HEK293 (cell line): Measurements from ENCODE around the gene RBMS3.

Experiments
- CTCF ChIA-PET: fragments of 350-600 bp; formaldehyde crosslinking; extraction: SDS; loops from one replicate; lab custom pipeline; 2021; ENCODE audit warnings: antibody characterized with exemption; lab: Yijun Ruan, JAX
- POLR2A ChIA-PET: fragments of 300-600 bp; formaldehyde crosslinking; extraction: SDS; loops from one replicate; lab custom pipeline; 2020; ENCODE audit warnings: antibody characterized with exemption, inconsistent platforms; lab: Yijun Ruan, JAX
- H3K27ac ChIP-seq: fragments of 200-500 bp; sonication (Bioruptor generic); 2 replicates; pipeline ENCODE4 v1.5.1; 2014; ENCODE audit warnings: low read depth, low read length, control low read depth, inconsistent platforms; ENCODE audit errors: extremely low read depth
- H3K36me3 ChIP-seq, 2 experiments: fragments of 200-500 bp in 1 of 2; sonication (Bioruptor generic) in 1 of 2; 1 replicate in 1 of 2; 2 replicates in 1 of 2; pipeline ENCODE4 v1.5.1; 2014 to 2017; ENCODE audit warnings: inconsistent platforms in 2 of 2, low read length in 2 of 2; ENCODE audit not compliant: control insufficient read depth in 2 of 2, insufficient read depth in 1 of 2
- H3K4me1 ChIP-seq: fragments of 200-500 bp; sonication (Bioruptor generic); 2 replicates; pipeline ENCODE4 v1.5.1; 2014; ENCODE audit warnings: mild to moderate bottlenecking, low read length, inconsistent platforms; ENCODE audit not compliant: control insufficient read depth, insufficient read depth
- H3K4me3 ChIP-seq: 2 replicates; pipeline ENCODE4 v1.5.1; 2011; ENCODE audit warnings: low read depth, mild to moderate bottlenecking, control low read depth, low read length, moderate library complexity
- H3K9me3 ChIP-seq: fragments of 200-500 bp; sonication (Bioruptor generic); 2 replicates; pipeline ENCODE4 v1.5.1; 2014; ENCODE audit warnings: low read depth, low read length, inconsistent platforms; ENCODE audit not compliant: control insufficient read depth, insufficient read depth
- GLI4 ChIP-seq: fragments of 450-650 bp; formaldehyde crosslinking; IDR thresholded peaks from 2 replicates; pipeline ENCODE4 v1.5.1; 2016; ENCODE audit warnings: missing biosample characterization, missing genetic modification characterization
- HOXA7 ChIP-seq: sonication (generic); formaldehyde crosslinking; IDR thresholded peaks from 2 replicates; pipeline ENCODE4 v1.8.1; 2022; ENCODE audit warnings: missing genetic modification reagents, borderline replicate concordance
- KLF10 ChIP-seq: fragments of 450-650 bp; IDR thresholded peaks from 2 replicates; pipeline ENCODE4 v1.5.1; 2018; ENCODE audit warnings: missing biosample characterization, mild to moderate bottlenecking, missing genetic modification characterization
- PBX3 ChIP-seq: sonication (generic); formaldehyde crosslinking; IDR thresholded peaks from 2 replicates; pipeline ENCODE4 v1.8.1; 2022; ENCODE audit warnings: mild to moderate bottlenecking, moderate library complexity, missing genetic modification reagents
- PRDM10 ChIP-seq: fragments of 450-650 bp; formaldehyde crosslinking; IDR thresholded peaks from 2 replicates; pipeline ENCODE4 v1.5.1; 2016; ENCODE audit warnings: missing biosample characterization, missing genetic modification characterization
- PRDM6 ChIP-seq: fragments of 450-650 bp; formaldehyde crosslinking; IDR thresholded peaks from 2 replicates; pipeline ENCODE4 v1.5.1; 2017; ENCODE audit warnings: missing biosample characterization, missing genetic modification characterization
- ZBTB17 ChIP-seq: fragments of 450-650 bp; formaldehyde crosslinking; IDR thresholded peaks from 2 replicates; pipeline ENCODE4 v1.5.1; 2016; ENCODE audit warnings: missing biosample characterization, missing genetic modification characterization
- ZBTB21 ChIP-seq: fragments of 450-650 bp; formaldehyde crosslinking; IDR thresholded peaks from 2 replicates; pipeline ENCODE4 v1.5.1; 2017; ENCODE audit warnings: missing biosample characterization, missing genetic modification characterization
- ZNF146 ChIP-seq: fragments of 450-650 bp; formaldehyde crosslinking; IDR thresholded peaks from 2 replicates; pipeline ENCODE4 v1.5.1; 2016; ENCODE audit warnings: missing biosample characterization, missing genetic modification characterization
- ZNF175 ChIP-seq: fragments of 450-650 bp; formaldehyde crosslinking; IDR thresholded peaks from 2 replicates; pipeline ENCODE4 v1.5.1; 2016; ENCODE audit warnings: missing biosample characterization, missing genetic modification characterization
- ZNF2 ChIP-seq: fragments of 450-650 bp; formaldehyde crosslinking; IDR thresholded peaks from 2 replicates; pipeline ENCODE4 v1.5.1; 2016; ENCODE audit warnings: missing biosample characterization, missing genetic modification characterization
- ZNF335 ChIP-seq: fragments of 450-650 bp; formaldehyde crosslinking; conservative IDR thresholded peaks from 2 replicates; pipeline ENCODE4 v1.5.1; 2016; ENCODE audit warnings: missing biosample characterization, missing genetic modification characterization
- ZNF394 ChIP-seq: fragments of 450-650 bp; formaldehyde crosslinking; IDR thresholded peaks from 2 replicates; pipeline ENCODE4 v1.5.1; 2016; ENCODE audit warnings: missing biosample characterization, missing genetic modification characterization, mild to moderate bottlenecking, moderate library complexity, borderline replicate concordance
- ZNF513 ChIP-seq: fragments of 450-650 bp; IDR thresholded peaks from 2 replicates; pipeline ENCODE4 v1.5.1; 2018; ENCODE audit warnings: missing biosample characterization, missing genetic modification characterization
- ZNF580 ChIP-seq: fragments of 450-650 bp; formaldehyde crosslinking; IDR thresholded peaks from 2 replicates; pipeline ENCODE4 v1.5.1; 2016; ENCODE audit warnings: missing biosample characterization, missing genetic modification characterization
- ZNF621 ChIP-seq: fragments of 450-650 bp; formaldehyde crosslinking; IDR thresholded peaks from 2 replicates; pipeline ENCODE4 v1.5.1; 2017; ENCODE audit warnings: missing biosample characterization, missing genetic modification characterization
- ZNF677 ChIP-seq: fragments of 450-650 bp; IDR thresholded peaks from 2 replicates; pipeline ENCODE4 v1.5.0; 2018; ENCODE audit warnings: missing biosample characterization, mild to moderate bottlenecking, missing genetic modification characterization, moderate library complexity
- ZNF76 ChIP-seq: fragments of 450-650 bp; formaldehyde crosslinking; IDR thresholded peaks from 2 replicates; pipeline ENCODE4; 2016; ENCODE audit warnings: low read depth, missing biosample characterization, missing genetic modification characterization, borderline replicate concordance
- ZNF792 ChIP-seq: fragments of 450-650 bp; formaldehyde crosslinking; IDR thresholded peaks from 2 replicates; pipeline ENCODE4 v1.5.1; 2016; ENCODE audit warnings: missing biosample characterization, missing genetic modification characterization
- ZXDB ChIP-seq: fragments of 450-650 bp; formaldehyde crosslinking; IDR thresholded peaks from 2 replicates; pipeline ENCODE4 v1.5.1; 2016; ENCODE audit warnings: missing biosample characterization, missing genetic modification characterization
- TF ChIP-seq, protein P1 (sequence below): fragments of 450-650 bp; formaldehyde crosslinking; IDR thresholded peaks from 2 replicates; pipeline ENCODE4 v1.5.1; 2016; ENCODE audit warnings: missing biosample characterization, missing genetic modification characterization
- TF ChIP-seq, protein P2 (sequence below): fragments of 450-650 bp; formaldehyde crosslinking; IDR thresholded peaks from 2 replicates; pipeline ENCODE4 v1.5.1; 2016; ENCODE audit warnings: missing biosample characterization, missing genetic modification characterization

The RBMS3 gene

DNA sequence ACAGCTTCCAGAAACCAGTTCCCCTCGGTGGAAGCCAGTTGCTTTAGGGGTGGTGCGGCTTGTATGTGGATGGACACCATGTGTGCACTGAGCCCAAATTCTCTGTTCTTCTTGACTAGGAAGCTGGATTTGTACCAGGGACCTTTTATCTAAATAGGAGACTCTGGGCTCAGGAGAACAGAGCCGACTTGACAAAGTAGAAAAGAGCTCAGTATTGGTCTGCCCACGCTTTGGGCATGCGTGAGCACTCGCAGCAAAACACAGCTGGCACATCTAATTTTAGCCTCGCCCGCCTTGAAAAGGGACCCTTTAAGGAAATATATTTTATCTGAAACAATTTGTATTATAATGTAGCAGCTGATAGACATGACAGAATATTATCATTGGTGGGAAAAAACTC is 1.1 kb upstream of the RBMS3 start:
- ChIA-PET POLR2A (no interaction called here), CTCF (interaction anchor here (1.2 kb wide), 1 partner anchor 135 kb away, joined by 4 read pairs; no protein-coding TSS in a partner anchor)
- Histone ChIP-seq H3K27ac (no peak overlapping the region), H3K9me3 (no peaks in the 10 kb centered on the region), H3K4me3 (no peak overlapping the region), H3K4me1 (0 out of 2 replicates have a peak, but pooled peaks cover 4% of the 10 kb centered on the region), H3K36me3 (no peaks in the 10 kb centered on the region)
- TF ChIP-seq ZNF513 (tag by site-specific recombination) (no peak), ZBTB17 (tag by site-specific recombination) (no peak), ZNF792 (tag by site-specific recombination) (no peak), ZXDB (tag by site-specific recombination) (no peak)

GRCh38 chr3:29281094-29281343 is 148 bp downstream of the RBMS3 start:
- H3K9me3 ChIP-seq: no peaks in the 10 kb centered on the region
- CTCF ChIA-PET: interaction anchor here (0.6 to 1.2 kb wide), 5 partner anchors 12 to 1760 kb away, joined by 3 to 4 read pairs (median 4); no protein-coding TSS in a partner anchor
- peak overlapping the region; percentile 59 for H3K4me3 ChIP-seq
- H3K4me1 ChIP-seq: 0 out of 2 replicates have a peak, but pooled peaks cover 4% of the 10 kb centered on the region
- no peaks in the 10 kb centered on the region for H3K36me3 ChIP-seq
- H3K27ac ChIP-seq: peak overlapping the region; percentile 76; the same call in 1 of the 2 replicates
- POLR2A ChIA-PET: interaction anchor here (0.6 to 1.3 kb wide), 4 partner anchors 9 to 275 kb away, joined by 3 to 6 read pairs (median 4); no protein-coding TSS in a partner anchor
- no peak for TF ChIP-seq ZNF175
- TF ChIP-seq ZNF394 (tag by site-specific recombination): no peak
- TF ChIP-seq, protein P1, sequence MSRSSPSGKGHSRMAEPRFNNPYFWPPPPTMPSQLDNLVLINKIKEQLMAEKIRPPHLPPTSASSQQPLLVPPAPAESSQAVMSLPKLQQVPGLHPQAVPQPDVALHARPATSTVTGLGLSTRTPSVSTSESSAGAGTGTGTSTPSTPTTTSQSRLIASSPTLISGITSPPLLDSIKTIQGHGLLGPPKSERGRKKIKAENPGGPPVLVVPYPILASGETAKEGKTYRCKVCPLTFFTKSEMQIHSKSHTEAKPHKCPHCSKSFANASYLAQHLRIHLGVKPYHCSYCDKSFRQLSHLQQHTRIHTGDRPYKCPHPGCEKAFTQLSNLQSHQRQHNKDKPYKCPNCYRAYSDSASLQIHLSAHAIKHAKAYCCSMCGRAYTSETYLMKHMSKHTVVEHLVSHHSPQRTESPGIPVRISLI (tag by site-specific recombination): peak; percentile 88
- TF ChIP-seq ZBTB21: no peak
- no peak for TF ChIP-seq PRDM6 (tag by site-specific recombination)
- no peak for TF ChIP-seq ZNF580
- TF ChIP-seq GLI4 (tag by site-specific recombination): no peak
- TF ChIP-seq ZNF2 (tag by site-specific recombination): peak; percentile 49; the same call in 1 of the 2 replicates
- TF ChIP-seq ZXDB (tag by site-specific recombination): peak; percentile 5; the same call in 1 of the 2 replicates
- TF ChIP-seq ZNF146 (tag by site-specific recombination): no peak
- no peak for TF ChIP-seq HOXA7 (CRISPR knock-in tag)
- TF ChIP-seq ZNF335 (tag by site-specific recombination): peak; percentile 83
- no peak for TF ChIP-seq ZNF677
- TF ChIP-seq PRDM10: peak; percentile 80
- TF ChIP-seq, protein P2, sequence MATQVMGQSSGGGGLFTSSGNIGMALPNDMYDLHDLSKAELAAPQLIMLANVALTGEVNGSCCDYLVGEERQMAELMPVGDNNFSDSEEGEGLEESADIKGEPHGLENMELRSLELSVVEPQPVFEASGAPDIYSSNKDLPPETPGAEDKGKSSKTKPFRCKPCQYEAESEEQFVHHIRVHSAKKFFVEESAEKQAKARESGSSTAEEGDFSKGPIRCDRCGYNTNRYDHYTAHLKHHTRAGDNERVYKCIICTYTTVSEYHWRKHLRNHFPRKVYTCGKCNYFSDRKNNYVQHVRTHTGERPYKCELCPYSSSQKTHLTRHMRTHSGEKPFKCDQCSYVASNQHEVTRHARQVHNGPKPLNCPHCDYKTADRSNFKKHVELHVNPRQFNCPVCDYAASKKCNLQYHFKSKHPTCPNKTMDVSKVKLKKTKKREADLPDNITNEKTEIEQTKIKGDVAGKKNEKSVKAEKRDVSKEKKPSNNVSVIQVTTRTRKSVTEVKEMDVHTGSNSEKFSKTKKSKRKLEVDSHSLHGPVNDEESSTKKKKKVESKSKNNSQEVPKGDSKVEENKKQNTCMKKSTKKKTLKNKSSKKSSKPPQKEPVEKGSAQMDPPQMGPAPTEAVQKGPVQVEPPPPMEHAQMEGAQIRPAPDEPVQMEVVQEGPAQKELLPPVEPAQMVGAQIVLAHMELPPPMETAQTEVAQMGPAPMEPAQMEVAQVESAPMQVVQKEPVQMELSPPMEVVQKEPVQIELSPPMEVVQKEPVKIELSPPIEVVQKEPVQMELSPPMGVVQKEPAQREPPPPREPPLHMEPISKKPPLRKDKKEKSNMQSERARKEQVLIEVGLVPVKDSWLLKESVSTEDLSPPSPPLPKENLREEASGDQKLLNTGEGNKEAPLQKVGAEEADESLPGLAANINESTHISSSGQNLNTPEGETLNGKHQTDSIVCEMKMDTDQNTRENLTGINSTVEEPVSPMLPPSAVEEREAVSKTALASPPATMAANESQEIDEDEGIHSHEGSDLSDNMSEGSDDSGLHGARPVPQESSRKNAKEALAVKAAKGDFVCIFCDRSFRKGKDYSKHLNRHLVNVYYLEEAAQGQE (tag by site-specific recombination): 0 out of 2 replicates have a peak, but pooled peaks have one; percentile 13
- no peak for TF ChIP-seq ZNF621 (tag by site-specific recombination)
- no peak for TF ChIP-seq KLF10 (tag by site-specific recombination)
- TF ChIP-seq ZNF76 (tag by site-specific recombination): no peak
- no peak for TF ChIP-seq PBX3 (CRISPR knock-in tag)
